ENCODE data around the gene NFASC. TPM values are rescaled to one million over a fixed set of nuclear protein-coding genes. Genes with fewer than 3 reads are reported as not detected.

NFASC gene
- total and polyA plus RNA-seq, 2 donors = 9.5 to 21.8 TPM

DNA sequence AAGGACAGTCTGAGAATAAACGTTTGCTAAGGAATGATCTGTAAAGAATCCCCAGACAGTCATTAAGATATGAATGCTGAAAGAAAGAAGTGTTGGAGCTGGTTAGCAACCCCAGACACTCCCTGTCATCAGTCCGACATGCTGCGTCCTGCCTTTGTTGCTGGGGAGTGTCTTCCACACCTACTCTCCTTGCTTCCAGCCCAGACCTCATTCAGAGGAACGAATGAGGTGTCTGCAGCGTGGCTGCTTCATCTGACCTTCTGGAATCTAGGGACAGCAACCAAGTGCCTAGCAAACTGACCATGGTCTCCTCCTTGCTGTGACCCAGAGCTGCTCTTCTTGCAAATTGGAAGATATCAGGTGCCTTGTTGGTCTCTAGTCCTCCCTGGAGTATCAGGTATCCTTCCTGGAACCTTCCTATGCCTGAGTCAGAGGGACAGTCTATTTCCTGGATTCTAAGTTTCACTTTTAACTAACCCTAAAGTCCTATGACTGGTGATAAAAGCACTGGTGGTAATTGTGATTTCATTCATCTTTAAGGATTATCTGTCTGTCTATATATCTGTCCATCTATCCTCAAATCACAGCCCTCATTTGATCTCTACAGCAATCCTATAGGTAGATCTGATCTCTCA, 45.3 kb downstream of the NFASC start:
- H3K36me3 ChIP-seq (ENCODE audit: insufficient read depth) = no peaks in the 10 kb centered on the region
- DNase-seq (ENCODE audit: extremely low spot score) = no peak
- H3K4me3 ChIP-seq (ENCODE audit: low read depth, low read length) = no peak overlapping the region
- WGBS = 38% methylated on average over 5 of the region's 5 CpGs
- no peak overlapping the region for H3K27ac ChIP-seq (ENCODE audit: low read depth)
- no peaks in the 10 kb centered on the region for H3K4me1 ChIP-seq (ENCODE audit: insufficient read depth)

DNA sequence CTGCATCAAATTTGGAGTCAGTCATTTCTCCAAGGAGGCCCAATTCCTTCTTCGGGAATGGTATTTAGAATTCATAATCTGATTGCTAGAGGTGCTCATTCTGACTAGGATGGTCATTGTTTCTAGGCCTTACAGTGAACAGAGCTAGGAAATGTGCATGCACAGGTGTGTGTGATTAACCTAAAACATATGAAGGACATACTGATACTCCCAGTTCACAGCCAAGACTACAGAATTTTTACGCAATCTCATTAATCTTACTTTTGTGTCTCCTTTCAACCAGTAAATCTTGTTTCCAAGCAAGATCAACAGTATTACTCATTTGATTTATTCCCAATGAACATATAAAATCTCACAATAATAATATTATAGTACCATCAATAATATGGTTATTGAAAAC, 47.1 kb downstream of the NFASC start:
- no peaks in the 10 kb centered on the region for H3K4me1 ChIP-seq (ENCODE audit: insufficient read depth)
- H3K27ac ChIP-seq (ENCODE audit: low read depth) = no peak overlapping the region
- H3K36me3 ChIP-seq (ENCODE audit: insufficient read depth) = no peaks in the 10 kb centered on the region
- no peak overlapping the region for H3K4me3 ChIP-seq (ENCODE audit: low read depth, low read length)
- no peak for DNase-seq (ENCODE audit: extremely low spot score)
- WGBS = 99% methylated on average over 2 of the region's 2 CpGs

DNA sequence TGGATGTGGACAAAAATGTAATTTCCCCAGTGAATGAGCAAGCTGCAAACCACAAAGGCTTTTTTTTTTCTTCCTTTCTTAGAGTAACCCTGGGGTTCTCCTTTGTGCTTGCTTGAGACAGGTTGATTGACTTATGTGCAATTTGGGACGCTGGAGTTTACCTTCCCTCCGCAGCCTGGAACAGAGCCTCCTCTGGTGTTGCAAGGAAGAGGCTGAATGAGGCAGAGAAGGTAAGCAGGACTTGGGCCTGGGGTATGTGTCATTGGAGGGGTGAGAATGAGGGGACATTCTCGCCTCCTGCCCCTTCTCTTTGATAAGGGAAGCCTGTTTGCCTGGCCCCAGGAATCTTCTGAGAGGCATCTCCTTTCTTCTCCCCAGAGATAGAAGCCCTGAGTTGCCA, 49.8 kb downstream of the NFASC start:
- H3K4me1 ChIP-seq (ENCODE audit: insufficient read depth) = no peaks in the 10 kb centered on the region
- WGBS = 69% methylated on average over 3 of the region's 3 CpGs
- H3K36me3 ChIP-seq (ENCODE audit: insufficient read depth) = no peaks in the 10 kb centered on the region
- no peak overlapping the region for H3K27ac ChIP-seq (ENCODE audit: low read depth)
- DNase-seq (ENCODE audit: extremely low spot score) = no peak
- no peak overlapping the region for H3K4me3 ChIP-seq (ENCODE audit: low read depth, low read length)

DNA sequence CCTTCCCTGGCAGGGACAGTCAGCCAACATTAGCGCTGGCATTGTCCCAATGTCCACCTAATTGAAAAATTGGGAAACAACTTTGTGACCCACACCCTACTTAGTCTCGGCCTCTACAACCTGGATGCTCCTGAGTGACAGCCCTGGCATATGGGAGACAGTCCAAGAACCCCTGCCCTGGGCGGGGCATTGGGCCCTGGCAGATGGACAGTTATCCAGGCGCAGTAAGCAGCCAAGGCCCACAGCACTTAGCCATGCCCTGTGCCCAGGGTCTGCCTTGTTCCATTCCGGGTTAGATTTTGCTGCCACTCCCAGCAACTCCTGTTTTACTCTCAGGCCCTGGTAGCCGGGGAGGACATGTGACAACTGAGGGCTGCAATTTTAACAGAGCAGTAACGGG, 50.3 kb downstream of the NFASC start:
- no peak overlapping the region for H3K4me3 ChIP-seq (ENCODE audit: low read depth, low read length)
- H3K27ac ChIP-seq (ENCODE audit: low read depth) = no peak overlapping the region
- no peaks in the 10 kb centered on the region for H3K36me3 ChIP-seq (ENCODE audit: insufficient read depth)
- 83% methylated on average over 7 of the region's 7 CpGs for WGBS
- H3K4me1 ChIP-seq (ENCODE audit: insufficient read depth) = no peaks in the 10 kb centered on the region
- no peak for DNase-seq (ENCODE audit: extremely low spot score)

DNA sequence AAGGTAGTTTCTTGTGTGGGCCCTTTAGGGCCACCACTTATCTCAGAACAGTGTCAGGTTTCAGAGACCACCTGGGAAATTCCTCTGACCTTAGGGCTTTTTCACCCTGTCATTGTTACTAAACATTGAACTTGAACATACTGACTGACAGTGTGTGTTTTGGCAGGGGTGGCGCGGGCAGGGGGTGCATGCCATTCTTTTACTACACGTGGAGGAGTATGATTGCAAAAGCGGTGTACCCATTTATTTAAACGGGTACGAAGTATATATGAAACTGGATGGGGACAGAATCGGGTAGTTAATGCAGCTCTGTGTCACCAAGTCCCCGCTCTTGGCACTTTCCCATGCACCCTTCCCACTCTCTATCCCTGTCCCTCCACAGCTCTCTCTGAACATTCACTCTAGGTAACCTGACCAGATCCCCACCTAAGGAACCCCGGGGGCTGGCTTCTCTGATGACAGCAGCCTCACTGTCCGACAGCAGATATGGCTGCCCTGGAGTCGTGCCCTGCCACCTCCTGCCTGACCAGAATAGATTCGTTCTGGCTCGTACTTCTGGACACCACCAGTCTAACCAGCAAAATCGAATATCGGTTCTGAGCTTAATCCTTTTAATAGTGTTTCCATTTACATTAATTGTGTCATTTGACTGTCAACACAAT, 51.3 kb downstream of the NFASC start:
- no peak for DNase-seq (ENCODE audit: extremely low spot score)
- Histone ChIP-seq H3K4me3 (ENCODE audit: low read depth, low read length) (no peak overlapping the region), H3K4me1 (ENCODE audit: insufficient read depth) (no peaks in the 10 kb centered on the region), H3K36me3 (ENCODE audit: insufficient read depth) (no peaks in the 10 kb centered on the region), H3K27ac (ENCODE audit: low read depth) (no peak overlapping the region)
- WGBS = 82% methylated on average over 15 of the region's 15 CpGs

DNA sequence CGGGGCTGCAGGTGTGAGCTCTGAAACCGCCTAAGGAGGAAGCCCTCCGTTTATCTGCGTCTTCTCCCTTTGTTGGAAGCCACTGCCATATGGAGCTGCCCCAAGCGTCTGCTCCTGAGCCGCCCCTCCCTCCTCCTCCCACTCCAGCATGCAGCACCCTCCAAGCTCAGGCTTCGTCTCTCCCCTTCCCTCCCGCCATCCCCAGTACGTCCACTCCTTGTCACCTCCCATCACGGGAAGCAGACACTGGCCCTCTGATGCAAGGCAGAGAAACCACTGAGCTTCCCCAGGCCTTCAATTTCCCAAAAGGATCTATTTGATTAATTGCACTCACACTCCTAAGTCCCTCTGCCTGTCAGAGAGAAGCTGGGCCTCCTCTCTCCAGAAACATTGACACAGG, 52.5 kb downstream of the NFASC start:
- Histone ChIP-seq H3K36me3 (ENCODE audit: insufficient read depth) (no peaks in the 10 kb centered on the region), H3K4me3 (ENCODE audit: low read depth, low read length) (no peak overlapping the region), H3K4me1 (ENCODE audit: insufficient read depth) (no peaks in the 10 kb centered on the region), H3K27ac (ENCODE audit: low read depth) (no peak overlapping the region)
- no peak for DNase-seq (ENCODE audit: extremely low spot score)
- 64% methylated on average over 10 of the region's 10 CpGs for WGBS

DNA sequence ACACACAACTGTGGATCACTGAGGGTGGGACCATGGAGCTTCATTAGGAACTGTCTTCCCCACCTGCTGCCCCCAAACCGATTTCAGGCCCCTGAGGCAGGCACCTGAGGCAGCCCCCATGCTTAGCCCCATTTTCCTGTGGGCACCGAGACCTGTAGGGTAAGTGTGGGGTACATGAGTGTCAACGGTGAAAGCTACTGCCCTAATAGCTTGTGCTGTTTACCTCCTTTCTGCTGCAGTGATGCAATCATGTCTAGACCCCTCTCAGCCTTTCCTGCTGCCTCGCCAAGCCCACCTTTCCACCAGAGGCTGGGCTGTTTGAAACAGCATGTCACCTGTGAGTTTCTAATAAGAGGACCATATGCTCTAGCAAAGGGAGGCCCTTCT, 53.0 kb downstream of the NFASC start:
- Histone ChIP-seq H3K4me1 (ENCODE audit: insufficient read depth) (no peaks in the 10 kb centered on the region), H3K36me3 (ENCODE audit: insufficient read depth) (no peaks in the 10 kb centered on the region), H3K4me3 (ENCODE audit: low read depth, low read length) (no peak overlapping the region), H3K27ac (ENCODE audit: low read depth) (no peak overlapping the region)
- no peak for DNase-seq (ENCODE audit: extremely low spot score)
- WGBS = 79% methylated on average over 4 of the region's 4 CpGs

DNA sequence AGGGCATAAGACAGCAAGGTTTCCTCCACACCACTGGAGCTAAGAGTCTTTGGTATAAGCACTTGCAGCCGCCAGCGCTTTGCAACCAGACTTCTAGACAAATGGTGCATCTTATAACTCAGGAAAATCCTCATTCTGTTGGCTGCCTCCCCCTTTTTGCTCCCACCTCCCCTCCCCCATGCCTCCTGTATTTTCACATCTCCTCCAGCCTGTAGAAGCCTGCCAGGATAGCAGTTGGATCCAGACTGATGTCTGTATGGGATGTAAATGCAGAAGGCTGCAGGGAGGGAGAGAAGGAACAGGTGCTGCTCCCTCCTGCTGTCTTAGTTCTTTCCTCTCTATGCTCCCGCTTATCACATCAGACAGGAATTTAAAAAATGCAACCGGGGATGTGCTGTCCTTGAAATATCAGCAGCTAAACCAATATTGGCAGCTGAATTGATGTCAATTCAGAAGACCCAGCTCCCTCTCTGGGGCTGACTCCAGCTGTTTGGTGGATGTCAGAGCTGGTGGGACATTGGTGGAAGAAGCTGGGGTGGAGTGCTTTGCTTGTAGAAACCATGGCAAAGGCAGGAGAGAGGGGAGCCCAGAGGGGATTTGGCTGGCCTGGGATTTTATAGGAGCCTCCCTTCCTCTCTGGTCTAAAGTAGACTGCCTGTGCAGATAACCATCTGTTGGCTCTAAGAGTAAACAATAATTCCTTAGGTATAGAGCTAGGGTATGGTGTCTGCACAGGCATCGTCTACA, 53.5 kb downstream of the NFASC start:
- Histone ChIP-seq H3K4me1 (ENCODE audit: insufficient read depth) (no peaks in the 10 kb centered on the region), H3K36me3 (ENCODE audit: insufficient read depth) (no peaks in the 10 kb centered on the region), H3K27ac (ENCODE audit: low read depth) (no peak overlapping the region), H3K4me3 (ENCODE audit: low read depth, low read length) (no peak overlapping the region)
- 56% methylated on average over 5 of the region's 5 CpGs for WGBS
- DNase-seq (ENCODE audit: extremely low spot score) = no peak

DNA sequence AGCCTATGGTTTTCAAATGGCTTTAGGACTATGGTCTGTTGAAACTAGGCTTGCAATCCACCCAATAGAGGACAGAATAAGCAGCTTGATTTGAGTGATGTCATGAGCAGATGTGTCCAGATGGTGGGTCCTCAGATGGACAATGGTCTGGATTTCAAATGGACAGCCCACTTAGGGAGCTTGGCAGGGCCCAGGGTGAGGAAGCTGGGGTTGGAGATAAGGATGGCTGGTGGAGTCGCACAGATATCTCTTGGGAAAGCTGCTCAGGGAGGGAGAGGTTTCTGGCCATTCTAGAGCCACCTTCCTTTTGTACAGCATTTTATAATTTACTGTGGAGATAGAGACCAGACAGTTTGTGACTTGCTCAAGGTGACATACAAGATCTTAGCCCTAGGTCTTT, 55.0 kb downstream of the NFASC start:
- 62% methylated on average over 1 of the region's 1 CpG for WGBS
- DNase-seq (ENCODE audit: extremely low spot score) = no peak
- no peaks in the 10 kb centered on the region for H3K36me3 ChIP-seq (ENCODE audit: insufficient read depth)
- H3K4me1 ChIP-seq (ENCODE audit: insufficient read depth) = no peaks in the 10 kb centered on the region
- H3K27ac ChIP-seq (ENCODE audit: low read depth) = no peak overlapping the region
- H3K4me3 ChIP-seq (ENCODE audit: low read depth, low read length) = no peak overlapping the region

DNA sequence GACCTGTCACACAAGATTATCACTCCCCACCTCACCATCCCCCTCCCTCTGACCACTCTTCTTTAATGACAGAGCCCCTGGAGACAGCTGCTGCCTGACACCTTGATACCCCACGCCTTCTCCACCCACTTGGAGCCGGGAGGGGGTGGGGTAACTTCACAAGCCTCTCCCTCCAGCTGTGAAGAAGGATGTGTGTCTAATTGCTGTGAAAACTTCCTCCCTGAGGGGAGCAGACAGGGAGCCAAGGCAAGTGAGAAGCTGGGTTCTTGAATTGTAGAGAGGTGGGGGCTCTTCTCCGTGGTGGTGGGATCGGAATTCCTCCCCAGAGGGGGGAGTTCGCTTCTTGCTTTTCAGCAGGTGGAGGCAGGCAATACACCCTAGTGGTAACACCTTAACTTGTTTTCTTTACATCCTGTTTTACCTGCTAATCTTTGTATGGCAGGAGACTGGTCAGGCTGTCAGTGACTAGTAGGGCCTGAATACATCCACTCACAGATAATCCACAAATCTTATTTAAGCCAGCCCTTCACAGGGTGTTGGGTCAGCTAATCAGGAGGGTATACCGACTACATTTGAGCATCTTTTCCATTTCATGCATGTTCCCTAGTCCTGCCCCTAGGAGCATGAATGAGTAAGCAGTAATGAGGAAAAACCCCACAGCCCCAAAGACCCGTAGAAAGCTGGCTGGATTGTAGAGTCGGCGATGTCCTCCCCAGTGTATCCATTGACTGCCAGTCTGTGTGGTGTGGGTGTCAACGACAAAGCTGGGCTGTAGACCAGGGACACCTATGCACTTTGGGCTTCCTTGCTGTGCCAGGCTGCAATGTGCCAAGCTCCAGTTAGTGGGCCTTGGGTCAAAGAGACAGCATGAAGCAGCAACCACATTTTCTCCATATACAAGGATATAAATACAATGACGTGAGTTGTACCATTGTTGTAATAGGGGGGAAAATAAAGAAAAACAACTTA, 57.3 kb downstream of the NFASC start:
- WGBS = 67% methylated on average over 11 of the region's 11 CpGs
- no peaks in the 10 kb centered on the region for H3K36me3 ChIP-seq (ENCODE audit: insufficient read depth)
- H3K27ac ChIP-seq (ENCODE audit: low read depth) = no peak overlapping the region
- no peak overlapping the region for H3K4me3 ChIP-seq (ENCODE audit: low read depth, low read length)
- no peaks in the 10 kb centered on the region for H3K4me1 ChIP-seq (ENCODE audit: insufficient read depth)
- DNase-seq (ENCODE audit: extremely low spot score) = no peak

DNA sequence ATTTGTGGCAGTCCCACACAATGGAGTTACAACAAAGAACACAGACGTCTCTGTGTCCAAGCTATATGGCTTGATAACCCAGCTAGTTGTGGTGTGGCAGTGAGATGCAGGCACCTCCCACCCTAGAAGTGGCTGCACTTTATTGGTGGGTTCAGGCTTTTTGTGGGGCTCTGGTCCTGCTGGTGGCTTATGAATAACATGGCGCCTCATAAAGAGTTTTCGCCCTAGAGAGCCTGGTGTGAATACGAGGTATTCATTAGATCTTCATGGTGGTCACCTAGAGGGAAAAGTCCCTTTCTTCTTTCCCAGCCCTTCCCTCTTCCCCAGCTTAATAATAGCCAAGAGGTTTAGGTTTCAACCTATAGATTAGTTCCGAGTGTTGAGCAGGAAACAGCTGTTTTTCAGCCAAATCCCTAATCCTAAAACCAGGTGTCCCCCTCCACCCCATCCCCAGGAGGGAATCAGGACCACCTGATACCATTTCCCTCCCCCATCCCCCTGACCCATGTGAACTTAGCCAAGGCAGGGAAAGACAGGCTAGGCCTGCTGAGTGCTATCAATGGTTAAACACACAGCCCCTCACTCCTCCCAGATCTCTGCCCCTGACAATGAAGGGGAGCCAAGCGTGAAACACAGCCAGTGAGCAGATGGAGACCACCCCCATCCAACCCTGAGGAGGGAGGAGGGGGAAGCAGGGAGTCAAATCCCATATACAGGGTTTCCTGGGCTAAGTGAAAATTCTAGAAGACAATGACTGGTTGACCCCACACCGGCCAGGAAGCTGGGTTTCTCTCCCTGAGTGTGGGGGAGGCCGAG, 58.2 kb downstream of the NFASC start:
- no peak overlapping the region for H3K4me3 ChIP-seq (ENCODE audit: low read depth, low read length)

DNA sequence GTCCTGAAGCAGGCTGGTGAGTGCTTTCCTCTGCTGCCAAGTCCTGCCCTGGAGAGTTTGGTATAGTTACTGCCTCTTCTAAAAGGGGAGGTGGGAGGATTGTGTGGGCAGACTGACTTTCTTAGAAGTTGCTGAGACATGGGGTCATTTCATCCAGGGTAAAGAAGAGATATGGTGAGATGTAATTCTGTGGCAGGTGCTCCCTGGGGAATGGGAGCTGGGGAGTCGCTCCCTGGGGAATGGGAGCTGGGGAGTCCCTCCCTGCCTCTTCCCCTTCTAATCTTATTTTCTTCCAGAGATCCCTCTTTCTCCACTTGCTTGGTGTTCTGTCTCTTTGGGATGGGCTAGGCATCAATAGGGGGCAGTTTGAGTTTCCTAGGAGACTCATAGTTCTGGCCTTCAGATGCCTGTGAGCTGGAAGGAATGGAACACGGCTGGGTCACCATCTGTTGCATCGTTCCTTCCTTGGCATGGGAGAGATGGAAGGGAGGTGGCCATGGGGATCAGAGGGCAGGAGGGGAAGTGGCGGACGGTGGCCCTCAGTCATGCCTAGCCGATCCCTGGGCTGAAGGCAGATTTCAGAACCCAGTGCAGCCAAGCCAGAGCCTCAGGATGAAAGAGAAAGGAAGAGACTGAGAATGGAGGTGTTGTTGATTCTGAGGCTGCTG, 59.0 kb downstream of the NFASC start:
- H3K36me3 ChIP-seq (ENCODE audit: insufficient read depth) = no peaks in the 10 kb centered on the region
- no peak overlapping the region for H3K27ac ChIP-seq (ENCODE audit: low read depth)
- H3K4me1 ChIP-seq (ENCODE audit: insufficient read depth) = no peaks in the 10 kb centered on the region
- no peak for DNase-seq (ENCODE audit: extremely low spot score)
- H3K4me3 ChIP-seq (ENCODE audit: low read depth, low read length) = no peak overlapping the region
- 72% methylated on average over 6 of the region's 6 CpGs for WGBS

More for the DNA sequence above, 58.2 kb downstream of the NFASC start:
- WGBS = 67% methylated on average over 8 of the region's 8 CpGs
- no peak for DNase-seq (ENCODE audit: extremely low spot score)
- H3K36me3 ChIP-seq (ENCODE audit: insufficient read depth) = no peaks in the 10 kb centered on the region
- H3K4me1 ChIP-seq (ENCODE audit: insufficient read depth) = no peaks in the 10 kb centered on the region
- H3K27ac ChIP-seq (ENCODE audit: low read depth) = no peak overlapping the region
